Tibial nerve (tissue), 4 donors: ENCODE measurements around the gene TXNDC15. TPM values are rescaled to one million over a fixed set of nuclear protein-coding genes. Genes with fewer than 3 reads are reported as not detected.
A peak's percentile ranks its signal among the peaks of the same experiment; 100 is the strongest.
"Not testable (repeated sequence)": the region's sequence is repeated elsewhere in the genome, so short reads cannot be mapped to it uniquely, and the experiment has no call there.

ENCODE experiments used
- DNase-seq, 2 donors: peaks; one replicate each; pipeline ENCODE4 v3.0.0-alpha.2; 2019; ENCODE audit warnings: low spot score in 2 of 2
- H3K27ac ChIP-seq, 4 donors: fragments of 200-600 bp; sonication (generic) in 3 of 4; one replicate each; pipeline ENCODE4 v1.5.1; 2017 to 2019; ENCODE audit warnings: mild to moderate bottlenecking in 1 of 4
- H3K27me3 ChIP-seq, 2 donors: fragments of 200-600 bp; sonication (generic) in 1 of 2; one replicate each; pipeline versions ENCODE4 v1.5.1 to v1.6.0; 2017 to 2019
- H3K36me3 ChIP-seq, 3 donors: fragments of 200-600 bp; sonication (generic); one replicate each; pipeline ENCODE4 v1.5.1; 2018 to 2019
- H3K4me1 ChIP-seq, 4 donors: fragments of 200-600 bp; sonication (generic) in 3 of 4; one replicate each; pipeline ENCODE4 v1.5.1; 2017 to 2019
- H3K4me3 ChIP-seq, 4 donors: fragments of 200-600 bp; sonication (generic) in 3 of 4; one replicate each; pipeline ENCODE4 v1.5.1; 2017 to 2019; ENCODE audit warnings: mild to moderate bottlenecking in 1 of 4, moderate library complexity in 1 of 4
- H3K9me3 ChIP-seq, 4 donors: fragments of 200-600 bp; sonication (generic) in 3 of 4; one replicate each; pipeline ENCODE4 v1.5.1; 2017 to 2019
- EP300 ChIP-seq, 2 donors: sonication (generic); formaldehyde crosslinking; IDR thresholded peaks; one replicate each; pipeline ENCODE4 v1.6.1; 2017; ENCODE audit warnings: antibody characterized with exemption in 2 of 2, mild to moderate bottlenecking in 1 of 2
- POLR2A ChIP-seq, 2 donors: fragments of 450-650 bp; IDR thresholded peaks; one replicate each; pipeline ENCODE4 v1.6.1; 2017; ENCODE audit warnings: antibody characterized with exemption in 2 of 2, mild to moderate bottlenecking in 2 of 2, moderate library complexity in 2 of 2
- WGBS, 2 donors: methylation state at CpG; one replicate each; pipeline ENCODE4 v1.1.5; 2018; 5-methylcytosine and 5-hydroxymethylcytosine counted together
- total RNA-seq, 4 donors: library from RNA; depleted of rRNA; stranded (reverse); fragments of >200 nt; gene quantifications; one replicate each; pipeline ENCODE4 v1.1.0, GENCODE V29; 2016
- TF ChIP-seq, protein P1 (sequence below), 5 experiments: fragments of 200-600 bp in 3 of 5; fragments of 450-650 bp in 2 of 5; sonication (generic) in 3 of 5; IDR thresholded peaks; one replicate each; pipeline ENCODE4 v1.5.1; 2016 to 2019; ENCODE audit warnings: antibody characterized with exemption in 5 of 5, mild to moderate bottlenecking in 3 of 5, moderate library complexity in 2 of 5

TXNDC15 gene
- total RNA-seq, 4 donors from 2014 or later, result 72.8 to 118 (median 84.8) TPM

DNA sequence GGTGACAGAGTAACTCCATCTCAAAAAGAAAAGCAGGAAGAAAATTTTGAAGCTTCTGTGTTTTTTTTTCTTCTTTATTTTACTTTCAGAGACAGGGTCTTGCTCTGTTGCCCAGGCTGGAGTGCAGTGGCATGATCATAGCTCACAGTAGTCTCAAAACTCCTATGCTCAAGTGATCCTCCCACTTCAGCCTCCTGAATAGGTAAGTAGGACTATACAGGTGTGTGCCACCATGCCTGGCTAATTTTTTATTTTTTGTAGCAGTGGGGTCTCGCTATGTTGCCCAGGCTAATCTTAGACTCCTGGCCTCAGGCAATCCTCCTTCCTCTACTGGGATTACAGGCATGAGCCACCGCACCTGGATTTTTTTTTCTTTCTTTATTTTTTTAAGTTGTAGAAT, 38.5 kb upstream of the TXNDC15 start:
- H3K36me3 ChIP-seq, result peaks cover 0 to 74% (median 3%) of the 10 kb centered on the region in 3 donors
- H3K9me3 ChIP-seq, result no peaks in the 10 kb centered on the region
- TF ChIP-seq, protein P1, sequence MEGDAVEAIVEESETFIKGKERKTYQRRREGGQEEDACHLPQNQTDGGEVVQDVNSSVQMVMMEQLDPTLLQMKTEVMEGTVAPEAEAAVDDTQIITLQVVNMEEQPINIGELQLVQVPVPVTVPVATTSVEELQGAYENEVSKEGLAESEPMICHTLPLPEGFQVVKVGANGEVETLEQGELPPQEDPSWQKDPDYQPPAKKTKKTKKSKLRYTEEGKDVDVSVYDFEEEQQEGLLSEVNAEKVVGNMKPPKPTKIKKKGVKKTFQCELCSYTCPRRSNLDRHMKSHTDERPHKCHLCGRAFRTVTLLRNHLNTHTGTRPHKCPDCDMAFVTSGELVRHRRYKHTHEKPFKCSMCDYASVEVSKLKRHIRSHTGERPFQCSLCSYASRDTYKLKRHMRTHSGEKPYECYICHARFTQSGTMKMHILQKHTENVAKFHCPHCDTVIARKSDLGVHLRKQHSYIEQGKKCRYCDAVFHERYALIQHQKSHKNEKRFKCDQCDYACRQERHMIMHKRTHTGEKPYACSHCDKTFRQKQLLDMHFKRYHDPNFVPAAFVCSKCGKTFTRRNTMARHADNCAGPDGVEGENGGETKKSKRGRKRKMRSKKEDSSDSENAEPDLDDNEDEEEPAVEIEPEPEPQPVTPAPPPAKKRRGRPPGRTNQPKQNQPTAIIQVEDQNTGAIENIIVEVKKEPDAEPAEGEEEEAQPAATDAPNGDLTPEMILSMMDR (IDR thresholded peaks at IDR 0.05), result no peak
- TF ChIP-seq EP300 (IDR thresholded peaks at IDR 0.05), result no peak
- no peak for TF ChIP-seq POLR2A (IDR thresholded peaks at IDR 0.05)
- DNase-seq, result no peak
- no peaks in the 10 kb centered on the region for H3K27me3 ChIP-seq
- no peak overlapping the region for H3K4me3 ChIP-seq
- no peaks in the 10 kb centered on the region for H3K4me1 ChIP-seq
- H3K27ac ChIP-seq, result no peak overlapping the region
- WGBS, 2 donors, result 93 to 98% methylated on average over 2 of the region's 2 CpGs

- 84 to 89% methylated on average over 3 of the region's 3 CpGs for WGBS, 2 donors
These were observed 36.5 kb upstream of the TXNDC15 start for GRCh38 chr5:134837530-134838181.

DNA sequence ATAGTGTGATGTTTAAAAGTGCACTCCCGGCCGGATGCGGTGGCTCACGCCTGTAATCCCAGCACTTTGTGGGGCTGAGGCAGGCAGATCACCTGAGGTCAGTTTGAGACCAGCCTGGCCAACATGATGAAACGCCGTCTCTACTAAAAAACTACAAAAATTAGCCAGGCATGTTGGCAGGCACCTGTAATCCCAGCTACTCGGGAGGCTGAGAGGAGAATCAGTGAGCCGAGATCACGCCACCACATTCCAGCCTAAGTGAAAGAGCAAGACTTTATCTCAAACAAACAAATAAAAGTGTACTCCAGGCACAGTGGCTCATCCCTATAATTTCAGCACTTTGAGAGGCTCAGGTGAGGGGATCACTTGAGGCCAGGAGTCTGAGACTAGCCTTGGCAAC, 35.8 kb upstream of the TXNDC15 start:
- not testable (repeated sequence) for H3K9me3 ChIP-seq, H3K27me3 ChIP-seq, H3K4me3 ChIP-seq, H3K27ac ChIP-seq, H3K4me1 ChIP-seq, DNase-seq
- 95 to 96% methylated on average over 9 of the region's 9 CpGs for WGBS, 2 donors
- H3K36me3 ChIP-seq, result peaks cover 0 to 62% (median 3%) of the 10 kb centered on the region in 3 donors

More at GRCh38 chr5:134837530-134838181, 36.5 kb upstream of the TXNDC15 start:
- H3K27me3 ChIP-seq, result no peaks in the 10 kb centered on the region
- no peak overlapping the region for H3K27ac ChIP-seq
- no peaks in the 10 kb centered on the region for H3K9me3 ChIP-seq
- TF ChIP-seq EP300 (IDR thresholded peaks at IDR 0.05) (no peak), POLR2A (IDR thresholded peaks at IDR 0.05) (no peak)
- TF ChIP-seq, protein P1 (IDR thresholded peaks at IDR 0.05), result no peak
- H3K4me1 ChIP-seq, result no peaks in the 10 kb centered on the region
- DNase-seq, result no peak
- H3K4me3 ChIP-seq, result no peak overlapping the region
- H3K36me3 ChIP-seq, result peaks cover 0 to 67% (median 3%) of the 10 kb centered on the region in 3 donors

GRCh38 chr5:134840811-134841210, 33.4 kb upstream of the TXNDC15 start:
- peaks cover 0 to 41% (median 3%) of the 10 kb centered on the region in 3 donors for H3K36me3 ChIP-seq
- H3K27ac ChIP-seq, result no peak overlapping the region
- no peaks in the 10 kb centered on the region for H3K27me3 ChIP-seq
- whole genome bisulfite sequencing, 2 donors, result 83 to 90% methylated on average over 3 of the region's 3 CpGs
- no peak overlapping the region for H3K4me3 ChIP-seq
- H3K4me1 ChIP-seq, result peaks cover 0 to 8% (median 4%) of the 10 kb centered on the region in 4 donors
- DNase-seq, result no peak
- no peaks in the 10 kb centered on the region for H3K9me3 ChIP-seq
- TF ChIP-seq POLR2A (IDR thresholded peaks at IDR 0.05) (no peak), EP300 (IDR thresholded peaks at IDR 0.05) (no peak)

- no peaks in the 10 kb centered on the region for H3K9me3 ChIP-seq
- TF ChIP-seq, protein P1 (IDR thresholded peaks at IDR 0.05), result no peak
- no peak for TF ChIP-seq POLR2A (IDR thresholded peaks at IDR 0.05)
- no peak for TF ChIP-seq EP300 (IDR thresholded peaks at IDR 0.05)
- DNase-seq, result no peak
- H3K36me3 ChIP-seq, result peaks cover 0 to 23% (median 0%) of the 10 kb centered on the region in 3 donors
- peaks cover 0 to 30% (median 15%) of the 10 kb centered on the region in 4 donors for H3K4me1 ChIP-seq
- WGBS, 2 donors, result 84 to 90% methylated on average over 1 of the region's 1 CpG
- H3K27me3 ChIP-seq, result no peaks in the 10 kb centered on the region
- no peak overlapping the region for H3K4me3 ChIP-seq
- no peak overlapping the region for H3K27ac ChIP-seq
These were observed 29.9 kb upstream of the TXNDC15 start for GRCh38 chr5:134844252-134844651.

DNA sequence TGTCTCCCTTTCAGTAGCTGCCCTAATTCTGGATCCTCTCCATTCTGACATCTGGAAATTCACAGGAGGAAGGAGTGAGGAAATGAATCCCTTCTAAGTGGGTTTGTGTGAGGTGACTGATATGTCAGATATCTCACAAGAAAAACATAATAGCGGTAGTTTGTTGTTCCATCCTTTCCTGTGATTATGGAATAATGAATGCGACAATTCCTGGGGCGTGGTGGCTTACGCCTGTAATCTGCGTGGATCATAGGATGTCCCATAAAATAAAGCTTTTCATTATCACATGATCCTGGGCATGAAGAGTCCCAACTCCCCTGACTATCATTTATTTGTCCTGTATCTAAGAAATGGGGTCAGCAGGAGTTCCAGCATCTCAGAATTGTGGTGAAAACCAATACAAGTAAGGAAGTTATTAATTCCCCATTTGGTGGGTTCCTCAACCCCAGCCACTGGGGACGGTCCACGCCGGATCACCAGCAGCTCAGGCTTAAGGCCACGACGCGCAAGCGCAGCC, 28.8 kb upstream of the TXNDC15 start:
- Histone ChIP-seq H3K36me3 (peaks cover 0 to 16% (median 0%) of the 10 kb centered on the region in 3 donors), H3K4me1 (peaks cover 0 to 38% (median 15%) of the 10 kb centered on the region in 4 donors), H3K27ac (peak overlapping the region; percentile 88 to 96 (median 94)), H3K9me3 (no peaks in the 10 kb centered on the region), H3K27me3 (no peaks in the 10 kb centered on the region), H3K4me3 (peak overlapping the region in 3 of 4 donors; percentile 78 to 97 (median 96))
- 12 to 27% methylated on average over 5 to 9 of the region's 12 CpGs for WGBS, 2 donors
- no peak for TF ChIP-seq POLR2A (IDR thresholded peaks at IDR 0.05)
- TF ChIP-seq EP300 (IDR thresholded peaks at IDR 0.05), result no peak
- TF ChIP-seq, protein P1 (IDR thresholded peaks at IDR 0.05), result no peak
- DNase-seq, result no peak
